ENCODE measurements around the gene GPT2. TPM values are rescaled to one million over a fixed set of nuclear protein-coding genes. Genes with fewer than 3 reads are reported as not detected.

Gene GPT2
- total RNA-seq, 2 donors from 2014 or later, result 49.8 to 64.6 TPM

GRCh38 chr16:46855389-46855788 is 28.8 kb upstream of the GPT2 start:
- DNase-seq (ENCODE audit: low spot score), result no peak
- intact Hi-C loops (cut with DNase I), result loop anchor here (2.0 kb wide), 1 partner anchor 53 kb away; no protein-coding TSS in a partner anchor
- no peaks in the 10 kb centered on the region for H3K9me3 ChIP-seq

GRCh38 chr16:46857368-46857945 is 26.7 kb upstream of the GPT2 start:
- 9% methylated on average over 6 of the region's 6 CpGs for WGBS
- Histone ChIP-seq H3K27ac (peak overlapping the region; percentile 20 to 45), H3K4me3 (no peak overlapping the region), H3K4me1 (replicated peaks) (no peaks in the 10 kb centered on the region), H3K27me3 (replicated peaks; ENCODE audit: insufficient read depth) (no peaks in the 10 kb centered on the region), H3K9me3 (no peaks in the 10 kb centered on the region), H3K36me3 (no peaks in the 10 kb centered on the region)
- peak; percentile 30 for DNase-seq (ENCODE audit: low spot score)
- TF ChIP-seq POLR2A (IDR thresholded peaks at IDR 0.05) (no peak), CTCF (IDR thresholded peaks at IDR 0.05) (peak in 3 of 4 experiments; percentile 22 to 49 (median 27))
- intact Hi-C loops (cut with DNase I), result no loop called here

More at GRCh38 chr16:46855389-46855788, 28.8 kb upstream of the GPT2 start:
- no peak for TF ChIP-seq CTCF (IDR thresholded peaks at IDR 0.05)
- TF ChIP-seq POLR2AphosphoS5 (IDR thresholded peaks at IDR 0.05), result no peak
- TF ChIP-seq POLR2A (IDR thresholded peaks at IDR 0.05), result no peak
- 80% methylated on average over 4 of the region's 4 CpGs for WGBS
- Histone ChIP-seq H3K27ac (no peak overlapping the region), H3K4me1 (replicated peaks) (no peaks in the 10 kb centered on the region), H3K27me3 (replicated peaks; ENCODE audit: insufficient read depth) (no peaks in the 10 kb centered on the region), H3K4me3 (no peak overlapping the region), H3K36me3 (no peaks in the 10 kb centered on the region)

- no peak for DNase-seq (ENCODE audit: low spot score)
- WGBS, result 87% methylated on average over 6 of the region's 6 CpGs
- H3K4me3 ChIP-seq, result no peak overlapping the region
- intact Hi-C loops (cut with DNase I), result no loop called here
- no peaks in the 10 kb centered on the region for H3K4me1 ChIP-seq (replicated peaks)
- no peaks in the 10 kb centered on the region for H3K27me3 ChIP-seq (replicated peaks; ENCODE audit: insufficient read depth)
- TF ChIP-seq POLR2A (IDR thresholded peaks at IDR 0.05), result no peak
- TF ChIP-seq CTCF (IDR thresholded peaks at IDR 0.05), result no peak
- H3K36me3 ChIP-seq, result no peaks in the 10 kb centered on the region
- no peaks in the 10 kb centered on the region for H3K9me3 ChIP-seq
- peak overlapping the region in 1 of 2 donors; percentile 20 for H3K27ac ChIP-seq
These were observed 26.0 kb upstream of the GPT2 start for GRCh38 chr16:46858151-46858550.

- 93% methylated on average over 5 of the region's 5 CpGs for WGBS
- no peak for DNase-seq (ENCODE audit: low spot score)
- intact Hi-C loops (cut with DNase I), result no loop called here
These were observed 24.4 kb upstream of the GPT2 start for GRCh38 chr16:46859719-46860152.

More at GRCh38 chr16:46859719-46860152, 24.4 kb upstream of the GPT2 start:
- Histone ChIP-seq H3K27ac (no peak overlapping the region), H3K4me1 (replicated peaks) (no peaks in the 10 kb centered on the region), H3K4me3 (no peak overlapping the region), H3K9me3 (no peaks in the 10 kb centered on the region), H3K36me3 (no peaks in the 10 kb centered on the region), H3K27me3 (replicated peaks; ENCODE audit: insufficient read depth) (no peaks in the 10 kb centered on the region)
- no peak for TF ChIP-seq CTCF (IDR thresholded peaks at IDR 0.05)
- no peak for TF ChIP-seq POLR2A (IDR thresholded peaks at IDR 0.05)
- TF ChIP-seq POLR2AphosphoS5 (IDR thresholded peaks at IDR 0.05), result no peak
